Dermis blood vessel endothelial cell (primary cell): ENCODE measurements around the gene ZNF579. TPM values are rescaled to one million over a fixed set of nuclear protein-coding genes. Genes with fewer than 3 reads are reported as not detected.
"Not testable (repeated sequence)": the region's sequence is repeated elsewhere in the genome, so short reads cannot be mapped to it uniquely, and the experiment has no call there.

Experiments used
- DNase-seq: peaks from one replicate; pipeline ENCODE4 v3.0.0; 2010
- total RNA-seq: library from RNA; depleted of rRNA; stranded (reverse); fragments of >200 nt; gene quantifications from 2 replicates; pipeline ENCODE4 v1.2.3, GENCODE V29; 2014

ZNF579 gene
- total RNA-seq, 1 donor from 2014 or later = 3.2 TPM

DNA sequence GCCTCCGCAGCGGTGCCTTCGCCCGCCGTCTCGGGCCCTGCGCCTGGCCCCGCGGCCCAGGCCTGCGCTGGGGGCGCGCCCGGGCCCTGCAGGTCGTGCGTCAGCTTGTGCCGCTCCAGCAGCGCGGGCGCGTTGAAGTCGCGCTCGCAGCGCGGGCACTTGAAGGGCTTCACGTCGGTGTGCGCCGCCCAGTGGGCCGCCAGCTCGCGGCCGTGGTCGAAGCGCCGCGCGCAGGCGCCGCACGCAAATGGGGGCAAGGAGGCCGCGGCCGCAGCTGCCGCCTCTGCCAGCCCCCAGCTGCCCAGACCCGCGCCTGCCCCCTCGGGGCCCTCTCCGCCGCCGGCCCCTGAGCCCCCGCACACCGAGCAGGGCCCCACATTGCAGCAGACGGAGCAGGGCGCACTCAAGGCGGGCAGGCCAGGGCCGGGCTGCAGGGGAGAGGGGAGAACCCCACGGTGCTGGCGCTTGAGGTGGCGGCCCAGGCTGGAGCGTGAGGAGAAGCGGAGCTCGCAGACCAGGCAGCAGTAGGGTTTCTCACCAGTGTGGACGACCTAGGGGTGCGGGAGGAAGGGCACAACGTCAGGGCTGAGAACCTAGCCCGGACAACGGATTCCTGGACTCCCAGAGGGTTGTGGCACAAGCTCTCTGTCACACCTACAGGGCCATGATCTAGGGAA is 12.6 kb upstream of the ZNF579 start:
- no peak for DNase-seq

DNA sequence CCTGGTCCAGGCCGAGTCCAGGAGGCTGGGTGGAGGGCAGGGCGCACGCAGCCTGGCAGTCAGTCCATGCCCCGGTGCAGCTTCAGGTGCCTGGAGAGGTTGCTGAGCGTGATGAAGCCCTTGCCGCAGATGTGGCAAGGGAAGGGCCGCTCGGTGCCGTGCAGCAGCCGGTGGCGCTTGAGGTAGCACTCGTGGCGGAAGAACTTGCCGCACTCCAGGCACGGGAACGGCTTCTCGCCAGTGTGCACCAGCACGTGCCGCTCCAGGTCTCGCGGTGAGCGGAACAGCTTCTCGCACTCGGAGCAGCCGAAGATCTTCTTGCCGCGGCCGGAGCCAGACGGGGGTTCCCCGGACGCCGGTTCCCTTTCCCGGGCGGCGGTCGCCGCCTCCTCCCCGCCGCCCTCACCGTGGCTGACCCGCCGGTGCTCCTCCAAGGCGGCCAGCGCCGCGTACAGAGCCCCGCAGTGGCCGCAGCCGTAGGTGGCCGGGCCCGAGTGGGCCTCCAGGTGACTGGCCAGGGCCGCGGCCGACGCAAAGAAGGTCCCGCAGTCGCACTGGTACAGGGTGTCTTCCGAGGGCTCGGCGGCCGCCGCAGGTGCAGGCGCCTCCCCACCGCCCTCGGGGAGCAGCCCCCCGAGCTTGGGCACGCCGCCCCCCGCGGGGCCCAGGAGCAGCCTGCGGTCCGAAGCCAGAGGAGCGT is 11.9 kb upstream of the ZNF579 start:
- DNase-seq = no peak

- DNase-seq = no peak
Measured at GRCh38 chr19:55591555-55591954, 10.9 kb upstream of the ZNF579 start.

GRCh38 chr19:55590617-55591016 is 10.0 kb upstream of the ZNF579 start:
- DNase-seq = no peak

- no peak for DNase-seq
Measured at GRCh38 chr19:55590109-55590508, 9.5 kb upstream of the ZNF579 start.

DNA sequence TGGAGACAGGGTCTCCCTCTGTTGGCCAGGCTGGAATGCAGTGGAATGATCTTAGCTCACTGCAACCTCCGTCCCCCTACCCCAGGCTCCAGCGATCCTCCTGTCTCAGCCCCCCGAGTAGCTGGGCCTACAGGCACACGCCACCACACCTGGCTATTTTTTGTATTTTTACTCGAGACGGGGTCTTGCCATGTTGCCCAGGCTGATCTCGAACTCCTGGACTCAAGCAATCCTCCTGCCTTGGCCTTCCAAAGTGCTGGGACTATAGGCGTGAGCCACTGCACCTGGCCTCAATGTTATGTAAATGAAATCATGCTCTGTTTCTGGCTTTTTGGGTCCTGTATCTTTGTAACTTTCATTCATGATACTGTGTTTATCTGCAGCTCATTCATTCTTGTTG is 8.1 kb upstream of the ZNF579 start:
- DNase-seq = no peak

GRCh38 chr19:55586976-55587668 is 6.5 kb upstream of the ZNF579 start:
- peak; percentile 95 for DNase-seq

DNA sequence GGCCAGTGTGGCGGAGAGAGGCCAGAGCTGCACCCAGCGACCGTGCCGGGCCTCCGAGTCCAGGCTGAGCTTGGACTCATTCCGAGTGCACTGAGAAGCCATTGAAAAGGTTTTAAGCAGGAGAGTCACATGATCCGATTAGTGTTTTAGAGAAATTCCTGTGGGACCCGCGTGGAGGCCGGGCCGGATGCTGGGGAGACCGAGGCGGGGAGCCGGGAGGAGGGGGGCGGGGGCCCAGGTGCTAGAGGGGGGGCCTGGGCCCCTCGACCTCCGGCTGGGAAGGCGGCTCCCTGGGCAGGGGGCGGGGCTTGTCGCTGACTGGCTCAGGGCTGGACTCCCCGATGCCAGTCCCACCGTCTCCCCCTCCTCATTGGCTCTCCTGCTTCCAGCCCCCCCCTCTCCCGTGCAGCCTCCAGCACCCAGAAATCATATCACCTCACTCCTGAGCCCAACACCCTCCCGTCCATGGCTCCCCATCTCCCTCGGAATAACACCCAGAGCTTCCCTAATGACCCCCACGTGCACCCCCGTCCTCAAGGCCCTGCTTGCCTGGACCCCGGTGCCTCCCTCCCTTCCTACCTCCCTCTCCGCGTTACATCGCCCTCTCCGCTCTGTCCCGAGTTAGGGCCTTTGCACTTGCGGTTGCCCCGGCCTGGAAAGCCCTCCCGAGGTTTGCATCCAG is 5.2 kb upstream of the ZNF579 start:
- peak; percentile 69 for DNase-seq

DNA sequence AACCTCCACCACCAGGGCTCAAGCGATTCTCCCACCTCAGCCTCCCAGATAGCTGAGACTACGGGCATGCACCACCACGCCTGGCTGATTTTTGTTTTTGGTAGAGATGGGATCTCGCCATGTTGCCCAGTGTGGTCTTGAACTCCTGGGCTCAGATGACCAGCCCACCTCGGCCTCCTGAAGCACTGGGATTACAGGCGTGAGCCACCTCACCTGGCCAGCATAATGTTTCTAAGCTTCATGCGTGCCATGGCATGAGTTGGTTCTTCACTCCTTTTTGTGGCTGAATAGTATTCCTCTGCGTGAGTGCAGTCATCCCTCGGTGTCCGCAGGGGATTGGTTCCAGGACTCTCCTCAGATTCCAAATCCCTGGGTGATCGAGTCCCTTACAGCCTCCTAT is 4.2 kb upstream of the ZNF579 start:
- no peak for DNase-seq

DNA sequence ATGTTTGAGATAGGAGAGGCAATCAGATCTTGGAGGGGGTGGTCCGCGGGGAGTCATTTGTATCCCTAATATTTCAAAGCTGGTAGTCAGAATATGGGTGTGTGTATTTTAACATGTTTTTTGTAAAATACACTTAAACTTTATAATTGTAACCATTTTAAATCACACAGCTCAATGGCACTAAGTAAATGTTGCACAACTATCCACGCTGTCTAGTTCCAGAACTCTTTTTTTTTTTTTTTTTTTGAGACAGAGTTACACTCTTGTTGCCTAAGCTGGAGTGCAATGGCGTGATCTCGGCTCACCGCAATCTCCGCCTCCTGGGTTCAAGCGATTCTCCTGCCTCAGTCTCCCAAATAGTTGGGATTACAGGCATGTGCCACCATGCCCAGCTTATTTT is 3.2 kb upstream of the ZNF579 start:
- DNase-seq = not testable (repeated sequence)

DNA sequence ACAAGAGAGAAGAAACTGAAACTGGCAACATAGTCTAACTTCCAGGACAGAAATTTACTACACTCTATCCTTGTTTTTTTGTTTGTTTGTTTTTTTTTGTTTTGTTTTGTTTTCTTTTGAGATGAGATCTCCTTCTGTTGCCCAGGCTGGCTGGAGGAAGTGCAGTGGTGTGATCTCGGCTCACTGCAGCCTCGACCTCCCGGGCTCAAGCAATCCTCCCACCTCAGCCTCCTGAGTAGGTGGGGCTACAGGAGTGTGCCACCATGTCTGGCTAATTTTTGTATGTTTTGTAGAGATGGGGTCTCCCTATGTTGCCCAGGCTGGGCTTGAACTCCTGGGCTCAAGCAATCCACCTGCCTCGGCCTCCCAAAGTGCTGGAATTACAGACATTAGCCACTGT is 1.6 kb upstream of the ZNF579 start:
- DNase-seq = not testable (repeated sequence)

DNA sequence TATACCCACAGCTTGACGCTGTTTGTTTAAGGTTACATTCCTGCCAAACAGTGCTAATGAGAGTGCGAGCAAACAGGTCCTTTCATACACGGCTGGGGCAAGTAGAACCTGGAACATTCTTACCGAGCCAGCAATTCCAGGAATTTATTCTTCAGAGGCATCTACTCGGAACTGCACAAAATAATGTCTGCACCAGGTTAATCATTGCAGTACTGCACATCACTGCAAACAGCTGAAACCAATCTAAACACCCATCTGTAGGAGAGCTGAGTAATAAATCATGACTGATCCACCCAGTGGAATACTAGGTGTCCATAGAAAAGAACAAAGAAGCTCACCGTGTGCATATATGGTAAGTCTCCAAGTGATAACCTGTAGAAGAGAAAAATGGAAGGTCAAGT is 1.2 kb upstream of the ZNF579 start:
- DNase-seq = no peak

DNA sequence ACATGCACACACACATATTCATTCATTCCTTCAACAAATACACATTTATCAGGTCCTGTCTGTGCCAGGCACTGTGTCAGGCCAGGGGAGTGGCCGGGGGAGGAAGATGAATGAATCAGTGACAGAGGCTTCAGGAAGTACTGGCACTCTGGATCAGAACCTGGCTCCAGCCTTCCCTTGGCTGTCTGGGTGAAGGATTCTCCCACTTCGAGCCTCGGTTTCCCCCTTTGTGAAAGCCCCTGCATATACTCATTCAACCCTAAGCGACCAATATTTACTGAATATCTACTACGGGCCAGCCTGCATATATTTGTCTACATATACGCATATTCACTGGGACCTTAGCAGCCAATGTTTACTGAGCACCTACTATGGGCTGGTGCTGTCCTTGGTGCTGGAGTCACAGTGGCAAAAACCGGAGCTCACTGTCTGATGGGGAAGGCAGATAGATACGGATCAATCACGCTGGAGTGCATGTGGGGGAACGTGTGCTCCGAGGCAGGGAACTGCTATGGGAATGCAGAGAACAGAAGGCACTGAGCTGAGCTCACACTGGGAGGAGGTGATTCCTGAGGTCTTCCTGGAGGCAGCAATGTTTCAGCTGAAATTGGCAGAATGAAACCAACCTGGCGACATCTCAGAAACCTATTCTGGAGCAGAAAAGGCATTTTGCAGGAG is 636 bp upstream of the ZNF579 start:
- no peak for DNase-seq

DNA sequence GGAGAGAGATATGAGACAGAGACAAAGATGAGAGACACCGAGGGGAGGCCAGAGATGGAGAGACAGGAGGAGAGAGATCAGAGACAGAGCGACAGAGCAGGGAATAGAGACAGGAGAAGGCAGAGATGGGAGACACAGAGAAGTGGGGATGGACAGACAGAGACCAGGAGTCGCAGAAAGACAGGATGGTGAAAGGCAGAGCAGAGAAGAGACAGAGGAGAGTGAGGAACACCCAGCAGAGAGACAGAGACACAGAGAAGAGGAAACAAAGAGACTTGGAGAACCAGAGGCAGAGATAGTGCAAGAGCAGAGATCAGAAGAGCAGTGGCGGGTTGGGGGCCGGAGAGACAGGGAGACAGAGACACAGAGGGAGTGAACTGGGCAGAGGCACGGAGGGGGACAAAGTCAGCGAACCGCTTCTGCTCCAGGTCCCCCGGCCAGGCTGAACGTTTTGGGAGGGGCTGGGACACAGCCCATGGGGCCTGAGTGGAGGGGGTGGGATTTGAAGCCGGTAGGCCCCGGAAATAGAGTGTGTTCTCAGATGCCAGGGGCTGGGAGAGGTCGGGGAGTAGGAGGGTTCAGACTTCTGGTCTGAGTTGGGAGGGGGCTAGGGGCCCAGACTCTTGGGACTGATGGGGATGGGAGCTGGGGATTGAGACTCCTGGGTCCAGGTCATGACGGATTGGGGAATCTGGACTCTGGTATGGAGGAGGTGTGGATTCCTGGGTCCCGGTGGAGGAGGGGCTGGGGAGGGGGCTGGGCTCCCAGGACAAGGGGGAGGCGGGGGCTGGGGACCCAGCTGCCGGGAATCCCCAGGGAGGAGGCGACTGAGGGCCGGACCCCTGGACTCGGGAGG is 654 bp downstream of the ZNF579 start:
- no peak for DNase-seq

- DNase-seq = no peak
Measured at GRCh38 chr19:55578761-55579747, 1.6 kb downstream of the ZNF579 start.

GRCh38 chr19:55578031-55578760 is 2.5 kb downstream of the ZNF579 start:
- DNase-seq = no peak

GRCh38 chr19:55576746-55577145 is 3.9 kb downstream of the ZNF579 start:
- no peak for DNase-seq

- DNase-seq = not testable (repeated sequence)
Measured at GRCh38 chr19:55573929-55574328, 6.7 kb downstream of the ZNF579 start.

DNA sequence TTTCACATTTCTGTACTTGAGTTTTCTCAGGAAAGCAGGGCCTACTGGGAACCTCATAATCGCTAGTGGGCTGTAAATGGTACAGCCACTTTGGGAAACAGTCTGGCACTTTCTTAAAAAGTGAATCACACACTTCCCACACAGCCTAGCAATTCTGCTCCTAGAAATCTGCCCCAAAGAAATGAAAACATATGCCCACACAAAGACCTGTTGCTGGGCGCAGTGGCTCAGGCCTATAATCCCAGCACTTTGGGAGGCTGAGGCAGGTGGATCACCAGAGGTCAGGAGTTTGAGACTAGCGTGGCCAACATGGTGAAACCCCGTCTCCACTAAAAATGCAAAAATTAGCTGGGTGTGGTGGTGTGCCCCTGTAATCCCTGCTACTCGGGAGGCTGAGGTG is 11.2 kb downstream of the ZNF579 start:
- not testable (repeated sequence) for DNase-seq
